ENCODE measurements around the gene SYNDIG1.

GRCh38 chr20:24665196-24665595, 195.8 kb downstream of the SYNDIG1 start:
- TF ChIP-seq CTCF (IDR thresholded peaks at IDR 0.05) (no peak), POLR2A (IDR thresholded peaks at IDR 0.05) (no peak)

Data from uterus (tissue), 2 donors.